Keratinocyte (primary cell): ENCODE data around the gene ARFIP1. TPM values are rescaled to one million over a fixed set of nuclear protein-coding genes. Genes with fewer than 3 reads are reported as not detected.

Experiments used
- DNase-seq: peaks from one replicate; pipeline ENCODE4 v3.0.0-alpha.2; 2011; ENCODE audit warnings: low read depth, missing footprints, low spot score
- FAIRE-seq: peaks from 2 replicates; lab custom pipeline; 2011; peaks lifted over from hg19 to GRCh38; lab: Jason Lieb, UNC
- H2AFZ ChIP-seq: 2 replicates; pipeline ENCODE4 v1.6.0; 2012; ENCODE audit warnings: low read length, control low read depth, inconsistent platforms; ENCODE audit not compliant: control insufficient read depth
- H3K27ac ChIP-seq: 2 replicates; pipeline ENCODE4 v1.5.1; 2011; ENCODE audit warnings: low read length; ENCODE audit not compliant: control insufficient read depth, insufficient read depth
- H3K27me3 ChIP-seq: 3 replicates; pipeline ENCODE4 v1.6.0; 2011; ENCODE audit warnings: low read length; ENCODE audit not compliant: control insufficient read depth, insufficient read depth; ENCODE audit errors: extremely low read depth
- H3K36me3 ChIP-seq, 2 experiments: 2 replicates in 1 of 2; 3 replicates in 1 of 2; pipeline ENCODE4 v1.5.1; 2011; ENCODE audit warnings: low read length in 2 of 2, mild to moderate bottlenecking in 1 of 2; ENCODE audit not compliant: control insufficient read depth in 2 of 2, insufficient read depth in 2 of 2; ENCODE audit errors: extremely low read depth in 1 of 2
- H3K4me1 ChIP-seq: 3 replicates; pipeline ENCODE4 v1.5.1; 2011; ENCODE audit warnings: low read length; ENCODE audit not compliant: control insufficient read depth, insufficient read depth; ENCODE audit errors: extremely low read depth
- H3K4me2 ChIP-seq: 3 replicates; pipeline ENCODE4 v1.6.0; 2011; ENCODE audit warnings: low read depth, low read length; ENCODE audit not compliant: control insufficient read depth, insufficient read depth; ENCODE audit errors: extremely low read depth
- H3K4me3 ChIP-seq, 3 experiments: fragments of 200-600 bp in 1 of 3; sonication (generic) in 1 of 3; 2 replicates in 2 of 3; 3 replicates in 1 of 3; pipeline ENCODE4 v1.5.1; 2011 to 2016; ENCODE audit warnings: low read length in 3 of 3, mild to moderate bottlenecking in 3 of 3, control low read depth in 2 of 3, inconsistent platforms in 1 of 3, low read depth in 1 of 3, mixed read lengths in 1 of 3, mixed run types in 1 of 3, moderate library complexity in 1 of 3; ENCODE audit not compliant: control insufficient read depth in 2 of 3, insufficient read depth in 2 of 3; ENCODE audit errors: extremely low read depth in 1 of 3
- H3K79me2 ChIP-seq: 2 replicates; pipeline ENCODE4 v1.6.0; 2012; ENCODE audit warnings: low read length; ENCODE audit not compliant: control insufficient read depth, insufficient read depth
- H3K9ac ChIP-seq: 3 replicates; pipeline ENCODE4 v1.6.0; 2011; ENCODE audit warnings: low read length; ENCODE audit not compliant: control insufficient read depth, insufficient read depth; ENCODE audit errors: extremely low read depth
- H3K9me1 ChIP-seq: 3 replicates; pipeline ENCODE4 v1.6.0; 2011; ENCODE audit warnings: low read length; ENCODE audit not compliant: control insufficient read depth, insufficient read depth; ENCODE audit errors: extremely low read depth
- H3K9me3 ChIP-seq: 2 replicates; pipeline ENCODE4 v1.5.1; 2012; ENCODE audit warnings: low read depth, low read length; ENCODE audit not compliant: control insufficient read depth
- H4K20me1 ChIP-seq: 3 replicates; pipeline ENCODE4 v1.6.0; 2011; ENCODE audit warnings: low read length; ENCODE audit not compliant: control insufficient read depth, insufficient read depth; ENCODE audit errors: extremely low read depth
- CTCF ChIP-seq, 3 experiments: IDR thresholded peaks in 1 of 3; conservative IDR thresholded peaks in 1 of 3; optimal IDR thresholded peaks in 1 of 3; 2 replicates in 2 of 3; 3 replicates in 1 of 3; pipeline versions ENCODE3 to v1.5.1; 2011; ENCODE audit warnings: low read length in 3 of 3, mild to moderate bottlenecking in 3 of 3, moderate library complexity in 2 of 3, control low read depth in 1 of 3, inconsistent platforms in 1 of 3; ENCODE audit not compliant: insufficient read depth in 2 of 3; ENCODE audit errors: extremely low read depth in 1 of 3
- EZH2 ChIP-seq: IDR thresholded peaks from one replicate; pipeline ENCODE4 v1.6.1; 2012; ENCODE audit warnings: inconsistent platforms, mild to moderate bottlenecking, low read length, moderate library complexity
- dilution Hi-C: fragments of 300-500 bp; cut with MboI; formaldehyde crosslinking; loops from one replicate; pipeline ENCODE4 v1.7.0; 2020; ENCODE audit warnings: low sequenced_read_pairs; ENCODE audit not compliant: extremely low pct_ligation_motif_present
- polyA plus RNA-seq, 5 experiments: library from polyadenylated mRNA; depleted of rRNA in 3 of 5; stranded (reverse) in 3 of 5; stranded (forward) in 1 of 5; unstranded in 1 of 5; fragments of >200 nt; gene quantifications; 1 replicate in 1 of 5; 2 replicates in 3 of 5; 3 replicates in 1 of 5; pipeline versions ENCODE4 v1.2.1 to v1.2.3, GENCODE V29; 2011 to 2012; ENCODE audit warnings: missing spikeins in 2 of 5, low read depth in 1 of 5, low replicate concordance in 1 of 5

Gene ARFIP1
- polyA plus RNA-seq, 1 donor (not counting 4 experiments of a cell fraction or from before 2014, with no cell fraction given) = 44.4 TPM

DNA sequence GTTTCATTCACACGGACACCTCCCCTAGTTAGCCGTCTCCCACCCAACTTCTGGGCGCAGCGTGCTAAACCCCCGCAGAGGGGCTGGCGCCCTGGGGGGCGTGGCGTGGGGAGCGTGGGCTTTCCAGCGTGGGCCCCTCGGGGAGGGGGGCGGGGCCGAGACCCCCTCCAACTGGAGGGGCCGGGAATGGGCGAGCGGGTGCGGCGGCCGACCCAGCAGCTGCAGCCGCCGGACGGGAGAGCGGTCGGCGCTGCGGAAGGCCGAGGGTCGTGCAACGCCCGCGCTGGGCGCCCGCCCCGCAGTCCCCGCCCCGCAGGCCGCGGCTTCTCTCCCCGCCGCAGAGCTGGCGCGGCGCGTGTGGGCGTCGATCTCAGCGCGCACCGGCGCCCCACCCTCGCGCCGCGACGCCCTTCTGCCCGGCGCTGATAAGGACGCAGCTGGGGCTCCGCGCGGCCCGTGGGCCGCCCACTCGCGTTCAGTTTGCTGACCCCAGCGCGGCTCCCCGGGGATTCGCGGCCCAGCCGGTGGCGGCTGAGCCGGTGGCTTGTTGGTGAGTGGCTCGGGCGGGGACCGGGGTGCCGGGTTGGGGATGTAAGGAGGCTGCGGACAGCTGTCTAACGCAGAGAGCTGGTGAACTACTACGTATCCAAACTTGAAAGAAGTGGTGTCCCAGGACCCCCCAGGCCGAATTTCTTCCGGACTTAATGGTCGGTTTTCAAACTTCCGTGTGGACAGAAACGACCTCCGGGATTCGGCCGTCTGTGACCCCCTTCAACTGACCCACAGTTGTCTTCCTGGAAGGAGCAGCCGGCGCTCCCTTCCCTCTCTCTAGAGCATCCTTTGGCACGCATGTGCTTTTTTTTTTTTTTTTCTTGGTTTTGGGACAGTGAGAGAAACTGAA is 157.8 kb downstream of the ARFIP1 start:
- Histone ChIP-seq H3K4me2 (peak overlapping the region; percentile 67), H2AFZ (peak overlapping the region; percentile 81), H4K20me1 (no peaks in the 10 kb centered on the region), H3K9me1 (no peaks in the 10 kb centered on the region), H3K27ac (no peak overlapping the region), H3K36me3 (no peaks in the 10 kb centered on the region), H3K4me3 (peak overlapping the region; percentile 67 to 72 (median 69)), H3K4me1 (no peaks in the 10 kb centered on the region), H3K79me2 (no peaks in the 10 kb centered on the region), H3K27me3 (peaks cover 2% of the 10 kb centered on the region), H3K9me3 (no peaks in the 10 kb centered on the region), H3K9ac (peak overlapping the region; percentile 70)
- dilution Hi-C loops = no loop called here
- peak; percentile 20 for FAIRE-seq
- DNase-seq = no peak
- no peak for TF ChIP-seq CTCF (optimal IDR thresholded peaks at IDR 0.05 in 1 of 3, IDR thresholded peaks at IDR 0.05 in 1 of 3, conservative IDR thresholded peaks at IDR 0.05 in 1 of 3; ENCODE audit: extremely low read depth in 1 of 3, insufficient read depth in 2 of 3, low read length in 3 of 3)
- TF ChIP-seq EZH2 = no peak

DNA sequence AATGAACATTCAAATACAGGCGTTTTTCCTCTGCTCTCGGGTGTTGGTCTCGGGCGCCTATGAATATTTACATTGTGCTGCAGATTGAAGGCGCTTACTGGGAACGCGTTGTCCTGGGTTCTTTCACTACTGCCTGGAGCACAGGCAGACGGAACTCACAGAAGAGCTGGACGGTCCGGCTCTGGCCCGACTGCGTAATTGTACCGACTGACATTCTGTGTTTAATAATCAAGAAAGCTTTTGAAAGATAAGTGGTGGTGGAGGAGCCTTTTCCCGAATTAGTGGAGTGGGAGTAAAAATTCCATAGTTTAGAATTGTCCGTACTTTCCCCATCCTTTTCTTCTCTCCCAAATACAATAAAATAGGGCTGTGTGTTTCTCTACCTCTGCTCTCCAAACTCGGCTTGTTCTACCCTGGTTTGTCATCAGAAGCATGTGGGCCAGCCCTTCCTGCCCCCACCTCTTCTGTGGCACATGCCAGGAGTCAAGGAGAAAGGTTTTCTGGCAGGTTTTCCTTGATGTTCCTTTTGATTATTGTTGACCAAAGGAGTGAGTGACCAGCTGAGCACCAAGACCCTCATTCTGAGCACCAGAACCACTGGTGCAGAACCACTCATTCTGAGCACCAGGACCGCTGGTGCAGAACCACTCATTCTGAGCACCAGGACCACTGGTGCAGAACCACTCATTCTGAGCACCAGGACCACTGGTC is 158.6 kb downstream of the ARFIP1 start:
- DNase-seq (no peak), FAIRE-seq (no peak)
- Histone ChIP-seq H3K9me3 (no peaks in the 10 kb centered on the region), H3K9me1 (no peaks in the 10 kb centered on the region), H4K20me1 (no peaks in the 10 kb centered on the region), H3K79me2 (no peaks in the 10 kb centered on the region), H3K27ac (no peak overlapping the region), H3K4me2 (peak overlapping the region; percentile 67), H3K4me1 (no peaks in the 10 kb centered on the region), H2AFZ (no peak overlapping the region), H3K36me3 (peaks cover 0 to 2% of the 10 kb centered on the region in 2 experiments), H3K9ac (peak overlapping the region; percentile 70), H3K27me3 (peaks cover 2% of the 10 kb centered on the region), H3K4me3 (peak overlapping the region; percentile 67 to 72 (median 69))
- no peak for TF ChIP-seq CTCF (optimal IDR thresholded peaks at IDR 0.05 in 1 of 3, IDR thresholded peaks at IDR 0.05 in 1 of 3, conservative IDR thresholded peaks at IDR 0.05 in 1 of 3; ENCODE audit: extremely low read depth in 1 of 3, insufficient read depth in 2 of 3, low read length in 3 of 3)
- no peak for TF ChIP-seq EZH2
- dilution Hi-C loops = no loop called here
